ENCODE measurements around the gene CDH4. TPM values are rescaled to one million over a fixed set of nuclear protein-coding genes. Genes with fewer than 3 reads are reported as not detected.

The CDH4 gene
- total RNA-seq, 2 experiments from 2014 or later: not detected

GRCh38 chr20:61699495-61700374 lies 447.7 kb downstream of the CDH4 start:
- intact Hi-C loops (cut with micrococcal nuclease; ENCODE audit: unreplicated experiment): no loop called here
- no peaks in the 10 kb centered on the region for H3K9me3 ChIP-seq (ENCODE audit: low read length)
- CTCF ChIA-PET (ENCODE audit: unreplicated experiment): no interaction called here

DNA sequence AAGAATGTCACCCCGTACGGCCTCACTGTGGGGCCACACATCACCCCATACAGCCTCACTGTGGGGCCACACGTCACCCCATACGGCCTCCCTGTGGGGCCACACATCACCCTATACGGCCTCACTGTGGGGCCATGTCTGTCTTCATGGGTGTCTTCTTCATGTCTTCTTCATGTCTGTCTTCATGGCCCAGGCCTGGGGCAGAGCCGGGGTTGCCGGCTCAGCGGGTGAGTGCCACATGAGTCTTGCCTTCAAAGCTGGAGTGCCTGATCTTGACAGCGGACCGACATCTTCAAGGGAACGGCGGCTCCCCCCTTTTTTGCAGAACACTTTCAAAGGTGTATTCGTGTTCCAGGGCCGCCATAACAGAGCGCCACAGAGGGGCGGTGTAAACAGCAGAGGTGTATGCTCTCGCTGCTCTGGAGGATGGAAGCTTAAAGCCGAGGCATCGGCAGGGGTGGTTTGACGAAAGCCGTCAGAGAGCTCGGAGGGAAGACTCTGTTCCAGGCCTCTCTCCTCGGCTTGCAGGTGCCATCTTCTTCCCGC lies 448.6 kb downstream of the CDH4 start:
- no peaks in the 10 kb centered on the region for H3K36me3 ChIP-seq (ENCODE audit: insufficient read depth, low read length)
- CTCF ChIA-PET (ENCODE audit: unreplicated experiment): no interaction called here
- no TSS peak for BruUV-seq (replicated peaks)
- H3K9me2 ChIP-seq (ENCODE audit: insufficient read depth, low read length): no peaks in the 10 kb centered on the region
- H3K4me1 ChIP-seq (ENCODE audit: insufficient read depth, low read length, poor library complexity, severe bottlenecking): no peaks in the 10 kb centered on the region
- DNase-seq (ENCODE audit: low spot score): no peak
- H2AFZ ChIP-seq (ENCODE audit: low read length): no peak overlapping the region
- no peaks in the 10 kb centered on the region for H4K20me1 ChIP-seq (ENCODE audit: insufficient read depth, low read length)
- H3K4me3 ChIP-seq (ENCODE audit: low read depth, low read length, poor library complexity, severe bottlenecking): no peak overlapping the region
- H3K27ac ChIP-seq (ENCODE audit: low read depth, low read length, poor library complexity, severe bottlenecking): no peak overlapping the region
- no peak for TF ChIP-seq EZH2phosphoT487 (IDR thresholded peaks at IDR 0.05; ENCODE audit: borderline replicate concordance, low read depth, low read length)
- TF ChIP-seq, protein P1, sequence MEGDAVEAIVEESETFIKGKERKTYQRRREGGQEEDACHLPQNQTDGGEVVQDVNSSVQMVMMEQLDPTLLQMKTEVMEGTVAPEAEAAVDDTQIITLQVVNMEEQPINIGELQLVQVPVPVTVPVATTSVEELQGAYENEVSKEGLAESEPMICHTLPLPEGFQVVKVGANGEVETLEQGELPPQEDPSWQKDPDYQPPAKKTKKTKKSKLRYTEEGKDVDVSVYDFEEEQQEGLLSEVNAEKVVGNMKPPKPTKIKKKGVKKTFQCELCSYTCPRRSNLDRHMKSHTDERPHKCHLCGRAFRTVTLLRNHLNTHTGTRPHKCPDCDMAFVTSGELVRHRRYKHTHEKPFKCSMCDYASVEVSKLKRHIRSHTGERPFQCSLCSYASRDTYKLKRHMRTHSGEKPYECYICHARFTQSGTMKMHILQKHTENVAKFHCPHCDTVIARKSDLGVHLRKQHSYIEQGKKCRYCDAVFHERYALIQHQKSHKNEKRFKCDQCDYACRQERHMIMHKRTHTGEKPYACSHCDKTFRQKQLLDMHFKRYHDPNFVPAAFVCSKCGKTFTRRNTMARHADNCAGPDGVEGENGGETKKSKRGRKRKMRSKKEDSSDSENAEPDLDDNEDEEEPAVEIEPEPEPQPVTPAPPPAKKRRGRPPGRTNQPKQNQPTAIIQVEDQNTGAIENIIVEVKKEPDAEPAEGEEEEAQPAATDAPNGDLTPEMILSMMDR (conservative IDR thresholded peaks at IDR 0.05; ENCODE audit: low read length): no peak
- POLR2A ChIA-PET: no interaction called here
- H3K79me2 ChIP-seq (ENCODE audit: insufficient read depth, low read depth, low read length): no peaks in the 10 kb centered on the region
- intact Hi-C loops (cut with micrococcal nuclease; ENCODE audit: unreplicated experiment): no loop called here
- no peaks in the 10 kb centered on the region for H3K9me3 ChIP-seq (ENCODE audit: low read length)
- no peak overlapping the region for H3K4me2 ChIP-seq (ENCODE audit: low read length)

More at GRCh38 chr20:61699495-61700374, 447.7 kb downstream of the CDH4 start:
- Histone ChIP-seq H3K79me2 (ENCODE audit: insufficient read depth, low read depth, low read length) (no peaks in the 10 kb centered on the region), H3K9me2 (ENCODE audit: insufficient read depth, low read length) (no peaks in the 10 kb centered on the region), H4K20me1 (ENCODE audit: insufficient read depth, low read length) (no peaks in the 10 kb centered on the region), H3K4me1 (ENCODE audit: insufficient read depth, low read length, poor library complexity, severe bottlenecking) (no peaks in the 10 kb centered on the region), H2AFZ (ENCODE audit: low read length) (no peak overlapping the region), H3K4me3 (ENCODE audit: low read depth, low read length, poor library complexity, severe bottlenecking) (no peak overlapping the region), H3K4me2 (ENCODE audit: low read length) (no peak overlapping the region), H3K36me3 (ENCODE audit: insufficient read depth, low read length) (no peaks in the 10 kb centered on the region), H3K27ac (ENCODE audit: low read depth, low read length, poor library complexity, severe bottlenecking) (no peak overlapping the region)
- no TSS peak for BruUV-seq (replicated peaks)
- POLR2A ChIA-PET: no interaction called here
- TF ChIP-seq, protein P1 (conservative IDR thresholded peaks at IDR 0.05; ENCODE audit: low read length): no peak
- TF ChIP-seq EZH2phosphoT487 (IDR thresholded peaks at IDR 0.05; ENCODE audit: borderline replicate concordance, low read depth, low read length): no peak
- no peak for DNase-seq (ENCODE audit: low spot score)

GRCh38 chr20:61701401-61701800 lies 449.3 kb downstream of the CDH4 start:
- CTCF ChIA-PET (ENCODE audit: unreplicated experiment): no interaction called here
- TF ChIP-seq EZH2phosphoT487 (IDR thresholded peaks at IDR 0.05; ENCODE audit: borderline replicate concordance, low read depth, low read length): no peak
- TF ChIP-seq, protein P1 (conservative IDR thresholded peaks at IDR 0.05; ENCODE audit: low read length): no peak
- Histone ChIP-seq H3K79me2 (ENCODE audit: insufficient read depth, low read depth, low read length) (no peaks in the 10 kb centered on the region), H3K4me2 (ENCODE audit: low read length) (no peak overlapping the region), H3K9me2 (ENCODE audit: insufficient read depth, low read length) (no peaks in the 10 kb centered on the region), H3K36me3 (ENCODE audit: insufficient read depth, low read length) (no peaks in the 10 kb centered on the region), H3K4me1 (ENCODE audit: insufficient read depth, low read length, poor library complexity, severe bottlenecking) (no peaks in the 10 kb centered on the region), H4K20me1 (ENCODE audit: insufficient read depth, low read length) (no peaks in the 10 kb centered on the region), H3K27ac (ENCODE audit: low read depth, low read length, poor library complexity, severe bottlenecking) (no peak overlapping the region), H3K4me3 (ENCODE audit: low read depth, low read length, poor library complexity, severe bottlenecking) (no peak overlapping the region), H2AFZ (ENCODE audit: low read length) (no peak overlapping the region), H3K9me3 (ENCODE audit: low read length) (no peaks in the 10 kb centered on the region)
- no peak for DNase-seq (ENCODE audit: low spot score)
- intact Hi-C loops (cut with micrococcal nuclease; ENCODE audit: unreplicated experiment): no loop called here
- POLR2A ChIA-PET: no interaction called here
- BruUV-seq (replicated peaks): no TSS peak

Data from OCI-LY7 (cell line).